ENCODE measurements around the gene TP53INP2. TPM values are rescaled to one million over a fixed set of nuclear protein-coding genes. Genes with fewer than 3 reads are reported as not detected.

Gene TP53INP2
- total RNA-seq, 4 donors from 2014 or later: 21.9 to 39.7 (median 31.2) TPM

DNA sequence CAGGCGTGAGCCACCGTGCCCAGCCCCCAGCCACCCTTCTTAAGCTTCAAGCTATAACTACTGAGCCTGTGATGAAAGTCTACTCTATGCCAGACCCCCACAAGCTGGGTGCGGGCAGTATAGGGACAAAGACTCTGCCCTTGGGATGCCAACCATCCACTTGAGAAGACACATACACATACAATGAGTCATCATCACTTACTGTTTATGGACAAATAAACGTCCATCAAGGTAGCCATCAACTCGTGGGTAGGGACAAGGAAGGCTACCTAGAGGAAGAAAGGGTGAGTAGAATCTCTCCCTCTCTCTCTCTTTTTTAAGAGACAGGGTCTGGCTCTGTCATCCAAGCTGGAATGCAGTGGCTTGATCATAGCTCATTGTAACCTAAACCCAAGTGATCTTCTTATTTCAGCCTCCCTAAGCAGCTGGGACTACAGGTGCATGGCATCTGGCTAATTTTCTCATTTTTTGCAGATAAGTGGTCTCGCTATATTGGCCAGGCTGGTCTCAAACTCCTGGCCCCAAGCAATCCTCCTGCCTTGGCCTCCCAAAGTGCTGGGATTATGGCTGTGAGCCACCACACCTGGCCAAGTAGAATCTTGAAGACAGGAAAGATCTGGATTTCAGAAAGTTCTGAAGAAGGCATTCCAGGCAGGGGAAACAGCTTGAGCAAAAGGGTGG is 2.6 kb upstream of the TP53INP2 start:
- Histone ChIP-seq H3K27me3 (no peaks in the 10 kb centered on the region), H3K4me3 (replicated peaks in 1 of 3) (no peak overlapping the region), H3K9me3 (no peaks in the 10 kb centered on the region), H3K36me3 (no peaks in the 10 kb centered on the region), H3K27ac (no peak overlapping the region), H3K4me1 (peaks cover 18 to 24% of the 10 kb centered on the region in 2 donors)
- no peak for TF ChIP-seq POLR2A (IDR thresholded peaks at IDR 0.05)
- TF ChIP-seq, protein P1, sequence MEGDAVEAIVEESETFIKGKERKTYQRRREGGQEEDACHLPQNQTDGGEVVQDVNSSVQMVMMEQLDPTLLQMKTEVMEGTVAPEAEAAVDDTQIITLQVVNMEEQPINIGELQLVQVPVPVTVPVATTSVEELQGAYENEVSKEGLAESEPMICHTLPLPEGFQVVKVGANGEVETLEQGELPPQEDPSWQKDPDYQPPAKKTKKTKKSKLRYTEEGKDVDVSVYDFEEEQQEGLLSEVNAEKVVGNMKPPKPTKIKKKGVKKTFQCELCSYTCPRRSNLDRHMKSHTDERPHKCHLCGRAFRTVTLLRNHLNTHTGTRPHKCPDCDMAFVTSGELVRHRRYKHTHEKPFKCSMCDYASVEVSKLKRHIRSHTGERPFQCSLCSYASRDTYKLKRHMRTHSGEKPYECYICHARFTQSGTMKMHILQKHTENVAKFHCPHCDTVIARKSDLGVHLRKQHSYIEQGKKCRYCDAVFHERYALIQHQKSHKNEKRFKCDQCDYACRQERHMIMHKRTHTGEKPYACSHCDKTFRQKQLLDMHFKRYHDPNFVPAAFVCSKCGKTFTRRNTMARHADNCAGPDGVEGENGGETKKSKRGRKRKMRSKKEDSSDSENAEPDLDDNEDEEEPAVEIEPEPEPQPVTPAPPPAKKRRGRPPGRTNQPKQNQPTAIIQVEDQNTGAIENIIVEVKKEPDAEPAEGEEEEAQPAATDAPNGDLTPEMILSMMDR (IDR thresholded peaks at IDR 0.05): no peak
- no peak for DNase-seq
- intact Hi-C loops (cut with DNase I): no loop called here
- WGBS, 2 donors: 80 to 87% methylated on average over 3 to 6 of the region's 6 CpGs

DNA sequence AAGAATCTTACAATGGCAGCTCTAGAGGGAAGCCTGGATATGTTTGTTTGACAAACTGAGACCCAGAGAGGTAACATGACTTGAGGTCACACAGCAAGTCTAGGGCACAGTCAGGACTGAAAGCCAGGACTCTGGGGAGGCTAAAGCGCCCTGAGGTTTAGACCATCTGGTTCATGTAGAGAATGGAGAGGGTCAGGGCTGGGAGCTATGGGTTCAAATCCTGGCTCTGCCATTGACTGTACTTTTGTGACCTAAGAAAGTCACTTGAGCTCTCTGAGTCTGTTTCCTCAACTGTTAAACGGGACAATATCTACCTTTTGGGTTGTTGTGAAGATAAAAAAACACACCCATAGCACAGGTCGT is 1.1 kb upstream of the TP53INP2 start:
- Histone ChIP-seq H3K9me3 (no peaks in the 10 kb centered on the region), H3K4me3 (replicated peaks in 1 of 3) (peak overlapping the region in 1 of 3 donors; percentile 99), H3K27ac (peak overlapping the region in 2 of 3 donors; percentile 98 to 100), H3K36me3 (no peaks in the 10 kb centered on the region), H3K27me3 (no peaks in the 10 kb centered on the region), H3K4me1 (peaks cover 21 to 31% of the 10 kb centered on the region in 2 donors)
- TF ChIP-seq POLR2A (IDR thresholded peaks at IDR 0.05): no peak
- TF ChIP-seq, protein P1 (IDR thresholded peaks at IDR 0.05): no peak
- DNase-seq: no peak
- 41 to 44% methylated on average over 3 of the region's 3 CpGs for WGBS, 2 donors
- intact Hi-C loops (cut with DNase I): no loop called here

DNA sequence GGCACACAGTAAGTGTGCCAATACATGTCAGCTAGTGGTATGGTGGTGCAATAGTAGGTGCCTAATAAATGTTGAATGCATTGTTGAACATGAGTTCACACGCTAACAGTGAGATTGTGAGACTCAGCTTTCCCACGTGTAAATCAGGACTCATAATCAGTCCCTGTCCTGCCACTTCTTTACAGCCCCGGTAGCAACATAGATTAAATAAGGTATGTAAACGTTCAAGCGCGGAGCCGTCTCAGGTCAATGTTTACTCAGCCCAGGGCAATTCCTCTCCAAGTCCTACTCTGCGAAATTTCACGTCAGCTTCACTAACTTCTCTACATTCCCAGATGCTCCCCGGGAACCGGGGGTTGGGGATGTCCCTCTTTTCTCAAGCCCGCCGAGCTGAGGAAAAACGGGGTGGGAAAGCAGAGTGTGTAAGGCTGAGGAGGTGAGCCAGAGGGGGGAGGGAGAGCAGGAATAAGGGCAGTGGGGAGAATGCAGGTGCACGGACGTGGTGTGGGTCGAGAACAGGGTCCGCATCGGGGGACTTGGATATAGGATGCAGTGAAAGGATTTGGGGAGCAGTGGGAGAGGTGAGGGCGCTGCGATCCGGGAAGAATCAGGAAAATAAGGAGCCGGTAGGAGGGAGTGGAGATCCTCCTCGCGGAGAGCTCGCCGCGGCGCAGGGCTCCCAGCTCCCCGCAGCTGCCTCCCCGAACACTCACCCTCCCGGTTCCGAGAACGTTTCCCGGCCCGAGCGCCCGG is 544 bp upstream of the TP53INP2 start:
- H3K27ac ChIP-seq: peak overlapping the region; percentile 98 to 100 (median 100)
- peak overlapping the region; percentile 29 to 99 (median 77) for H3K4me3 ChIP-seq (replicated peaks in 1 of 3)
- peaks cover 24 to 34% of the 10 kb centered on the region in 2 donors for H3K4me1 ChIP-seq
- H3K36me3 ChIP-seq: no peaks in the 10 kb centered on the region
- TF ChIP-seq, protein P1 (IDR thresholded peaks at IDR 0.05): no peak
- TF ChIP-seq POLR2A (IDR thresholded peaks at IDR 0.05): no peak
- H3K9me3 ChIP-seq: no peaks in the 10 kb centered on the region
- 2% methylated on average over 29 to 36 of the region's 38 CpGs for WGBS, 2 donors
- DNase-seq: peak; percentile 39 to 46
- H3K27me3 ChIP-seq: no peaks in the 10 kb centered on the region
- intact Hi-C loops (cut with DNase I): no loop called here

DNA sequence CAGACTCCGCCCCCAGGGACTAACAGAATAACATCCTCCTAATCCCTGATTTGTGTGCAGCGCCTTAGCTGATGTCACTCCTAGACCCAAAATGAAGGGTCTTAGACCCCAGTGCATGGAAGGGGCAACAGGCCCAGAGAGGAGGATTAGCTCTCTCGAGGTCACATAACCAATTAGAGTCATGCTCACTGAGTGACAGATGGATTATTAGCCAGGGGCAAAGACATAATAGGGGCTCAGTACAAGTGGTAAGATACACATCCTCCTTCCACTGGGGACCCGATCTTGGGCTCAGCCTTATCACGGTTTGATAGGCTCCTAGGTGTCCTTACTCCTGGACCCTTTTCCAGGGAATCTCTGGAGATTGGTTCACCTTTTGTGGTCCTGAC is 858 bp downstream of the TP53INP2 start:
- intact Hi-C loops (cut with DNase I): loop anchor here (5.0 kb wide), 1 partner anchor 143 kb away; no protein-coding TSS in a partner anchor
- peaks cover 27 to 37% of the 10 kb centered on the region in 2 donors for H3K4me1 ChIP-seq
- H3K4me3 ChIP-seq (replicated peaks in 1 of 3): peak overlapping the region; percentile 29 to 99 (median 77)
- no peak for TF ChIP-seq POLR2A (IDR thresholded peaks at IDR 0.05)
- TF ChIP-seq, protein P1 (IDR thresholded peaks at IDR 0.05): no peak
- WGBS, 2 donors: 40 to 53% methylated on average over 4 to 5 of the region's 5 CpGs
- no peaks in the 10 kb centered on the region for H3K9me3 ChIP-seq
- no peak for DNase-seq
- H3K27ac ChIP-seq: peak overlapping the region; percentile 98 to 100 (median 100)
- no peaks in the 10 kb centered on the region for H3K27me3 ChIP-seq
- H3K36me3 ChIP-seq: no peaks in the 10 kb centered on the region
